HG03521 (cell line): ENCODE measurements around the gene PDE8A.

Source experiments
- ATAC-seq: cut with Tn5 transposase; IDR thresholded peaks from one replicate; pipeline ENCODE4 v1.9.1; 2021; ENCODE audit warnings: mild to moderate bottlenecking, moderate library complexity; ENCODE audit not compliant: unreplicated experiment

The PDE8A gene

GRCh38 chr15:85116925-85117646 is 135.4 kb downstream of the PDE8A start:
- no peak for ATAC-seq

- no peak for ATAC-seq
Measured at GRCh38 chr15:85118173-85118572, 136.5 kb downstream of the PDE8A start.

- ATAC-seq = no peak
Measured at GRCh38 chr15:85118581-85118980, 136.9 kb downstream of the PDE8A start.

- ATAC-seq = no peak
Measured at GRCh38 chr15:85120351-85121113, 138.9 kb downstream of the PDE8A start.

GRCh38 chr15:85124173-85124572 is 142.5 kb downstream of the PDE8A start:
- ATAC-seq = no peak

GRCh38 chr15:85125056-85125661 is 143.5 kb downstream of the PDE8A start:
- ATAC-seq = no peak

- no peak for ATAC-seq
Measured at GRCh38 chr15:85128621-85129020, 147.0 kb downstream of the PDE8A start.

- no peak for ATAC-seq
Measured at GRCh38 chr15:85129881-85130280, 148.2 kb downstream of the PDE8A start.

- ATAC-seq = no peak
Measured at GRCh38 chr15:85131915-85132314, 150.3 kb downstream of the PDE8A start.

GRCh38 chr15:85133709-85134108 is 152.1 kb downstream of the PDE8A start:
- ATAC-seq = no peak

GRCh38 chr15:85137489-85138168 is 156.0 kb downstream of the PDE8A start:
- ATAC-seq = no peak

- no peak for ATAC-seq
Measured at GRCh38 chr15:85139391-85139790, 157.7 kb downstream of the PDE8A start.

- no peak for ATAC-seq
Measured at GRCh38 chr15:85141726-85142125, 160.1 kb downstream of the PDE8A start.

- no peak for ATAC-seq
Measured at GRCh38 chr15:85142312-85142711, 160.7 kb downstream of the PDE8A start.

- ATAC-seq = no peak
Measured at GRCh38 chr15:85149465-85150129, 167.9 kb downstream of the PDE8A start.

GRCh38 chr15:85150130-85150480 is 168.4 kb downstream of the PDE8A start:
- no peak for ATAC-seq

- ATAC-seq = no peak
Measured at GRCh38 chr15:85151145-85151544, 169.5 kb downstream of the PDE8A start.

GRCh38 chr15:85151861-85152260 is 170.2 kb downstream of the PDE8A start:
- no peak for ATAC-seq

GRCh38 chr15:85154061-85154460 is 172.4 kb downstream of the PDE8A start:
- no peak for ATAC-seq

- ATAC-seq = no peak
Measured at GRCh38 chr15:85155360-85155759, 173.7 kb downstream of the PDE8A start.

- no peak for ATAC-seq
Measured at GRCh38 chr15:85155857-85156256, 174.2 kb downstream of the PDE8A start.
